Liver (tissue), 9 donors: ENCODE results near the gene NUB1. TPM values are rescaled to one million over a fixed set of nuclear protein-coding genes. Genes with fewer than 3 reads are reported as not detected.

ENCODE experiments used
- DNase-seq: peaks from one replicate; pipeline ENCODE4 v3.0.0-alpha.2; 2017; ENCODE audit warnings: low spot score
- H3K27ac ChIP-seq, 2 donors: one replicate each; pipeline ENCODE4 v1.7.0; 2013; ENCODE audit warnings: inconsistent platforms in 2 of 2, low read length in 2 of 2, control low read depth in 1 of 2, low read depth in 1 of 2, mild to moderate bottlenecking in 1 of 2
- H3K27me3 ChIP-seq, 4 donors: one replicate each; pipeline versions ENCODE4 v1.6.1 to v1.7.0; 2013; ENCODE audit warnings: low read length in 3 of 4, inconsistent platforms in 1 of 4, mild to moderate bottlenecking in 1 of 4, moderate library complexity in 1 of 4; ENCODE audit not compliant: control insufficient read depth in 4 of 4, insufficient read depth in 4 of 4
- H3K36me3 ChIP-seq, 4 donors: one replicate each; pipeline versions ENCODE4 v1.6.1 to v1.7.0; 2013; ENCODE audit warnings: low read length in 3 of 4, mild to moderate bottlenecking in 3 of 4, low read depth in 1 of 4, moderate library complexity in 1 of 4; ENCODE audit not compliant: control insufficient read depth in 4 of 4, insufficient read depth in 3 of 4
- H3K4me1 ChIP-seq, 4 donors: one replicate each; pipeline versions ENCODE4 v1.6.1 to v1.7.0; 2013; ENCODE audit warnings: low read length in 3 of 4, mild to moderate bottlenecking in 3 of 4, moderate library complexity in 1 of 4; ENCODE audit not compliant: control insufficient read depth in 4 of 4, insufficient read depth in 4 of 4
- H3K4me3 ChIP-seq, 3 donors: one replicate each; pipeline versions ENCODE4 v1.6.1 to v1.7.0; 2013; ENCODE audit warnings: low read length in 3 of 3, control low read depth in 1 of 3, low read depth in 1 of 3, mild to moderate bottlenecking in 1 of 3
- H3K9ac ChIP-seq, 2 donors: one replicate each; pipeline ENCODE4 v1.7.0; 2013; ENCODE audit warnings: low read length in 2 of 2, mild to moderate bottlenecking in 2 of 2, moderate library complexity in 2 of 2, control low read depth in 1 of 2, low read depth in 1 of 2
- H3K9me3 ChIP-seq, 4 donors: one replicate each; pipeline versions ENCODE4 v1.6.1 to v1.7.0; 2013; ENCODE audit warnings: low read length in 3 of 4; ENCODE audit not compliant: control insufficient read depth in 4 of 4
- FOXA1 ChIP-seq: IDR thresholded peaks from 2 replicates; pipeline ENCODE4 v1.6.1; 2016; ENCODE audit warnings: antibody characterized with exemption
- FOXA2 ChIP-seq: IDR thresholded peaks from 2 replicates; pipeline ENCODE4 v1.6.1; 2016; ENCODE audit warnings: antibody characterized with exemption
- HNF4A ChIP-seq, 2 donors: conservative IDR thresholded peaks; 2 replicates each; pipeline ENCODE4 v1.6.1; 2016; ENCODE audit warnings: antibody characterized with exemption in 2 of 2, mild to moderate bottlenecking in 2 of 2
- HNF4G ChIP-seq: IDR thresholded peaks from 2 replicates; pipeline ENCODE4 v1.6.1; 2016; ENCODE audit warnings: antibody characterized with exemption
- JUND ChIP-seq, 2 donors: IDR thresholded peaks; 2 replicates each; pipeline ENCODE4 v1.6.1; 2016; ENCODE audit warnings: antibody characterized with exemption in 2 of 2
- RAD21 ChIP-seq, 2 donors: IDR thresholded peaks; 2 replicates each; pipeline ENCODE4 v1.6.1; 2016; ENCODE audit warnings: antibody characterized with exemption in 2 of 2, mild to moderate bottlenecking in 2 of 2
- RXRA ChIP-seq, 2 donors: IDR thresholded peaks; 2 replicates each; pipeline ENCODE4 v1.6.1; 2017 to 2018; ENCODE audit warnings: antibody characterized with exemption in 2 of 2, mild to moderate bottlenecking in 1 of 2
- SP1 ChIP-seq: IDR thresholded peaks from 2 replicates; pipeline ENCODE4 v1.6.1; 2018; ENCODE audit warnings: antibody characterized with exemption, mild to moderate bottlenecking
- TAF1 ChIP-seq: conservative IDR thresholded peaks from 2 replicates; pipeline ENCODE4 v1.6.1; 2016; ENCODE audit warnings: antibody characterized with exemption, mild to moderate bottlenecking
- YY1 ChIP-seq: IDR thresholded peaks from 2 replicates; pipeline ENCODE4 v1.6.1; 2016; ENCODE audit warnings: antibody characterized with exemption, mild to moderate bottlenecking
- WGBS: extraction: QIAGEN DNeasy Blood & Tissue Kit; methylation state at CpG from one replicate; pipeline ENCODE4 v1.1.7; 2013; 5-methylcytosine and 5-hydroxymethylcytosine counted together
- polyA plus RNA-seq, 2 donors: library from polyadenylated mRNA; stranded (reverse) in 1 of 2; unstranded in 1 of 2; fragments of 200-250 nt in 1 of 2; fragments of >200 nt in 1 of 2; fragmentation: Nextera tagmentation in 1 of 2; extraction: Ambion mirVana in 1 of 2; gene quantifications; one replicate each; pipeline versions ENCODE4 v1.2.1 to v1.2.3, GENCODE V29; 2013 to 2015
- total RNA-seq, 2 donors: library from RNA; depleted of rRNA; stranded (reverse); fragments of >200 nt; gene quantifications; one replicate each; pipeline ENCODE4 v1.2.3, GENCODE V29; 2014
- TF ChIP-seq, protein P1 (sequence below): IDR thresholded peaks from 2 replicates; pipeline ENCODE4 v1.6.1; 2016; ENCODE audit warnings: antibody characterized with exemption, mild to moderate bottlenecking
- TF ChIP-seq, protein P2 (sequence below): IDR thresholded peaks from 2 replicates; pipeline ENCODE4 v1.6.1; 2016; ENCODE audit warnings: antibody characterized with exemption
- TF ChIP-seq, protein P3 (sequence below): IDR thresholded peaks from 2 replicates; pipeline ENCODE4 v1.6.1; 2016; ENCODE audit warnings: antibody characterized with exemption
- TF ChIP-seq, protein P4 (sequence below): IDR thresholded peaks from 2 replicates; pipeline ENCODE4 v1.6.1; 2016; ENCODE audit warnings: antibody characterized with exemption
- donor health status: healthy.
- donor health status: healthy.
- donor health status: healthy.
- donor health status: healthy.
- donor health status: healthy.

NUB1 gene
- total and polyA plus RNA-seq, 4 donors = 14.0 to 27.9 (median 18.8) TPM

DNA sequence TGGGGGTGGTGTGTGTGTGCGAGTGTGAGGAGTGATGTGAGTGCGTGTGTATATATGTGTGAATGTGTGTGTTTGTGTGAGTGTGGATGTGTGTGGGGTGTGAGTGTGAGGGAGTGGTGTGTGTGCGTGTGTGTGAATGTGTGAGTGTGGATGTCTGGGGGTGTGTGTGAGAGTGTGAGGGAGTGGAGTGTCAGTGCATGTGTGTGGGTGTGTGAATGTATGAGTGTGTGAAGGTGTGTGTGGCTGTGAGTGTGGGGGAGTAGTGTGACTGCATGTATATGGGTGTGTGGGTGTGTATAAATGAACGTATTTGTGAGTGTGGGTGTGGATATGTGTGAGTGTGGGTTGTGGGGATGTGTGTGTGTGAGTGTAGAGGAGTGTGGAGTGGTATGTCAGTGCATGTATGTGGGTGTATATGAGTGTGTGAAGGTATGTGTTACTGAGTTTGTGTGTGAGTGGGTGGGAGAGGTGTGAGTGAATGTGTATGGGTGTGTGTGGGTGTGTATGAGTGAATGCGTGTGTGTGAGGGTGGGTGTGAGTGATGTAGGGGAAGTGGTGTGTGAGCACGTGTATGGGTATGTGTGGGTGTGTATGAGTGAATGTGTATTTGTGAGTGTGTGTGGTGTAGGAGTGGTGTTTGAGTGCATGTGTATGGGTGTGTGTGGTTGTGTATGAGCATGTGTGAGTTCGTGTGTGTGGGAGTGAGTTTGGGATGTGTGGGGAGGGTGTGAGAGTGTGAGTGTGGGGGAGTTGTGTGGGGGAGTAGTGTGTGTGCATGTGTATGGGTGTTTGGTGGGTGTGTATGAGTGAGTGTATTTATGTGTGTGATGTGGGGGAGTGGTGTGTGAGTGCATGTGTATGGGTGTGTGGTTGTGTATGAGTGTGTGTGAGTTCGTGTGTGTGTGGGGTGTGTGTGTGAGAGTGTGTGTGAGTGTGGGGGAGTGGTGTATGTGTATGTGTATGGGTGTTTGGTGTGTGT lies 28.5 kb upstream of the NUB1 start:
- no peak for DNase-seq
- no peak overlapping the region for H3K27ac ChIP-seq
- no peaks in the 10 kb centered on the region for H3K4me1 ChIP-seq
- no peak overlapping the region for H3K9ac ChIP-seq
- no peaks in the 10 kb centered on the region for H3K36me3 ChIP-seq
- H3K4me3 ChIP-seq = no peak overlapping the region
- no peaks in the 10 kb centered on the region for H3K9me3 ChIP-seq
- TF ChIP-seq RXRA (IDR thresholded peaks at IDR 0.05) = no peak
- TF ChIP-seq JUND (IDR thresholded peaks at IDR 0.05) = no peak
- no peak for TF ChIP-seq FOXA1
- TF ChIP-seq FOXA2 = no peak
- no peak for TF ChIP-seq TAF1
- WGBS = 80% methylated on average over 8 of the region's 8 CpGs
- no peaks in the 10 kb centered on the region for H3K27me3 ChIP-seq

DNA sequence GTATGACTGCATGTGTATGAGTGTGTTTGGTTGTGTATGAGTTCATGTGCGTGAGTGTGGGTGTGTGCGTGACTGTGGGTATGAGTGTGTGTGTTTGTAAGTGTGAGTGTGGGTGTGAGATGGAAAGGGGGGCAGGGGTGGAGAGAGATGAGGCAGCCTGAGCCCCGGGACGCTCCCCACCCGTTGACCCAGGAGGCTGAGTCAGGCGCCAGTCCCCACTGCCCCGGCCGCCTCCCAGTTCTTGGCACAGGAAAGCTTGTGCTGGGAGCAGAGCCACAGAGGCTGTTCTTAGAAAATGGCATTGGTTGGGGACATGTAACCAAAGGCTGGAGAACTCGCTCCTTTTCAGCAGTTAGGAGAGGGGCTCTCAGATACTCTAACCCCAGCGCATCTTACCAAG lies 27.8 kb upstream of the NUB1 start:
- H3K36me3 ChIP-seq = no peaks in the 10 kb centered on the region
- no peaks in the 10 kb centered on the region for H3K27me3 ChIP-seq
- no peak overlapping the region for H3K27ac ChIP-seq
- DNase-seq = no peak
- WGBS = 41% methylated on average over 10 of the region's 10 CpGs
- TF ChIP-seq SP1 = no peak
- no peak for TF ChIP-seq RXRA (IDR thresholded peaks at IDR 0.05)
- TF ChIP-seq, protein P1, sequence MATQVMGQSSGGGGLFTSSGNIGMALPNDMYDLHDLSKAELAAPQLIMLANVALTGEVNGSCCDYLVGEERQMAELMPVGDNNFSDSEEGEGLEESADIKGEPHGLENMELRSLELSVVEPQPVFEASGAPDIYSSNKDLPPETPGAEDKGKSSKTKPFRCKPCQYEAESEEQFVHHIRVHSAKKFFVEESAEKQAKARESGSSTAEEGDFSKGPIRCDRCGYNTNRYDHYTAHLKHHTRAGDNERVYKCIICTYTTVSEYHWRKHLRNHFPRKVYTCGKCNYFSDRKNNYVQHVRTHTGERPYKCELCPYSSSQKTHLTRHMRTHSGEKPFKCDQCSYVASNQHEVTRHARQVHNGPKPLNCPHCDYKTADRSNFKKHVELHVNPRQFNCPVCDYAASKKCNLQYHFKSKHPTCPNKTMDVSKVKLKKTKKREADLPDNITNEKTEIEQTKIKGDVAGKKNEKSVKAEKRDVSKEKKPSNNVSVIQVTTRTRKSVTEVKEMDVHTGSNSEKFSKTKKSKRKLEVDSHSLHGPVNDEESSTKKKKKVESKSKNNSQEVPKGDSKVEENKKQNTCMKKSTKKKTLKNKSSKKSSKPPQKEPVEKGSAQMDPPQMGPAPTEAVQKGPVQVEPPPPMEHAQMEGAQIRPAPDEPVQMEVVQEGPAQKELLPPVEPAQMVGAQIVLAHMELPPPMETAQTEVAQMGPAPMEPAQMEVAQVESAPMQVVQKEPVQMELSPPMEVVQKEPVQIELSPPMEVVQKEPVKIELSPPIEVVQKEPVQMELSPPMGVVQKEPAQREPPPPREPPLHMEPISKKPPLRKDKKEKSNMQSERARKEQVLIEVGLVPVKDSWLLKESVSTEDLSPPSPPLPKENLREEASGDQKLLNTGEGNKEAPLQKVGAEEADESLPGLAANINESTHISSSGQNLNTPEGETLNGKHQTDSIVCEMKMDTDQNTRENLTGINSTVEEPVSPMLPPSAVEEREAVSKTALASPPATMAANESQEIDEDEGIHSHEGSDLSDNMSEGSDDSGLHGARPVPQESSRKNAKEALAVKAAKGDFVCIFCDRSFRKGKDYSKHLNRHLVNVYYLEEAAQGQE = no peak
- no peak for TF ChIP-seq TAF1
- H3K4me1 ChIP-seq = no peaks in the 10 kb centered on the region
- H3K9ac ChIP-seq = no peak overlapping the region
- no peak overlapping the region for H3K4me3 ChIP-seq
- H3K9me3 ChIP-seq = no peaks in the 10 kb centered on the region

DNA sequence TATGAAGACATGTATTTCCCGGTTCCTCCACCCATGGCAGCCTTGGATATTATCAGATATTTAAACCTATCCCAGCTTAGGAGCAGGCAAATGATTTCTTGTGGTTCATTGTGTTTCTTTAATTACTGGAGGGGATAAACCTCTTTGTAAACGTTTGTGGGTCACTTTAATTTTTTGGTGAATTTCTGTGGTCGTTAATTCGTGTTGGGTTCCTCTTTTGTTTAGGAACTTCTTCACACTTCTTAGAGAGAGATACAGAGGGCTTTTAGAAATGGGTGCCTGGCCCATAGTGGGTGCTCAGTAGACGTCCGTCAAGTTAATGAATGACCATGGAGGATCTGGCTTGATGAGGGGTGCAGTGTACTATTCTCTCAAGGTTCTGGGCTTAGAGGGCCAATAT lies 27.2 kb upstream of the NUB1 start:
- H3K9ac ChIP-seq = no peak overlapping the region

More for the DNA sequence above, 27.2 kb upstream of the NUB1 start:
- Histone ChIP-seq H3K9me3 (peaks cover 0 to 2% (median 0%) of the 10 kb centered on the region in 4 donors), H3K4me1 (no peaks in the 10 kb centered on the region), H3K4me3 (no peak overlapping the region), H3K27ac (no peak overlapping the region), H3K36me3 (no peaks in the 10 kb centered on the region), H3K27me3 (no peaks in the 10 kb centered on the region)
- TF ChIP-seq HNF4G = no peak
- TF ChIP-seq, protein P2, sequence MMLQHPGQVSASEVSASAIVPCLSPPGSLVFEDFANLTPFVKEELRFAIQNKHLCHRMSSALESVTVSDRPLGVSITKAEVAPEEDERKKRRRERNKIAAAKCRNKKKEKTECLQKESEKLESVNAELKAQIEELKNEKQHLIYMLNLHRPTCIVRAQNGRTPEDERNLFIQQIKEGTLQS = no peak
- TF ChIP-seq, protein P1 = no peak
- TF ChIP-seq, protein P3, sequence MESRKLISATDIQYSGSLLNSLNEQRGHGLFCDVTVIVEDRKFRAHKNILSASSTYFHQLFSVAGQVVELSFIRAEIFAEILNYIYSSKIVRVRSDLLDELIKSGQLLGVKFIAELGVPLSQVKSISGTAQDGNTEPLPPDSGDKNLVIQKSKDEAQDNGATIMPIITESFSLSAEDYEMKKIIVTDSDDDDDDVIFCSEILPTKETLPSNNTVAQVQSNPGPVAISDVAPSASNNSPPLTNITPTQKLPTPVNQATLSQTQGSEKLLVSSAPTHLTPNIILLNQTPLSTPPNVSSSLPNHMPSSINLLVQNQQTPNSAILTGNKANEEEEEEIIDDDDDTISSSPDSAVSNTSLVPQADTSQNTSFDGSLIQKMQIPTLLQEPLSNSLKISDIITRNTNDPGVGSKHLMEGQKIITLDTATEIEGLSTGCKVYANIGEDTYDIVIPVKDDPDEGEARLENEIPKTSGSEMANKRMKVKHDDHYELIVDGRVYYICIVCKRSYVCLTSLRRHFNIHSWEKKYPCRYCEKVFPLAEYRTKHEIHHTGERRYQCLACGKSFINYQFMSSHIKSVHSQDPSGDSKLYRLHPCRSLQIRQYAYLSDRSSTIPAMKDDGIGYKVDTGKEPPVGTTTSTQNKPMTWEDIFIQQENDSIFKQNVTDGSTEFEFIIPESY = no peak
- TF ChIP-seq JUND (IDR thresholded peaks at IDR 0.05) = no peak
- TF ChIP-seq, protein P4, sequence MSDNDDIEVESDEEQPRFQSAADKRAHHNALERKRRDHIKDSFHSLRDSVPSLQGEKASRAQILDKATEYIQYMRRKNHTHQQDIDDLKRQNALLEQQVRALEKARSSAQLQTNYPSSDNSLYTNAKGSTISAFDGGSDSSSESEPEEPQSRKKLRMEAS = no peak
- TF ChIP-seq RAD21 (IDR thresholded peaks at IDR 0.05) = no peak
- TF ChIP-seq RXRA (IDR thresholded peaks at IDR 0.05) = no peak
- no peak for TF ChIP-seq YY1
- TF ChIP-seq FOXA2 = no peak
- TF ChIP-seq HNF4A (conservative IDR thresholded peaks at IDR 0.05) = no peak
- no peak for DNase-seq
- WGBS = 51% methylated on average over 6 of the region's 6 CpGs
